HL-60 (cell line): ENCODE results near the gene SCYL1.

Experiments used
- GABPA ChIP-seq: IDR thresholded peaks from 2 replicates; pipeline ENCODE4 v1.6.1; 2012; ENCODE audit warnings: low read depth
- POLR2AphosphoS5 ChIP-seq: IDR thresholded peaks from 2 replicates; pipeline ENCODE4 v1.6.1; 2012; ENCODE audit warnings: low read depth
- TF ChIP-seq, protein P1 (sequence below): IDR thresholded peaks from one replicate; pipeline ENCODE4 v1.5.1; 2011; ENCODE audit warnings: low read length, control low read depth, inconsistent platforms; ENCODE audit not compliant: insufficient read depth
- TF ChIP-seq, protein P2 (sequence below): IDR thresholded peaks from 2 replicates; pipeline ENCODE4 v1.6.1; 2012; ENCODE audit warnings: low read depth; ENCODE audit not compliant: insufficient replicate concordance

GRCh38 chr11:65529475-65530156 lies 4.7 kb downstream of the SCYL1 start:
- TF ChIP-seq, protein P1, sequence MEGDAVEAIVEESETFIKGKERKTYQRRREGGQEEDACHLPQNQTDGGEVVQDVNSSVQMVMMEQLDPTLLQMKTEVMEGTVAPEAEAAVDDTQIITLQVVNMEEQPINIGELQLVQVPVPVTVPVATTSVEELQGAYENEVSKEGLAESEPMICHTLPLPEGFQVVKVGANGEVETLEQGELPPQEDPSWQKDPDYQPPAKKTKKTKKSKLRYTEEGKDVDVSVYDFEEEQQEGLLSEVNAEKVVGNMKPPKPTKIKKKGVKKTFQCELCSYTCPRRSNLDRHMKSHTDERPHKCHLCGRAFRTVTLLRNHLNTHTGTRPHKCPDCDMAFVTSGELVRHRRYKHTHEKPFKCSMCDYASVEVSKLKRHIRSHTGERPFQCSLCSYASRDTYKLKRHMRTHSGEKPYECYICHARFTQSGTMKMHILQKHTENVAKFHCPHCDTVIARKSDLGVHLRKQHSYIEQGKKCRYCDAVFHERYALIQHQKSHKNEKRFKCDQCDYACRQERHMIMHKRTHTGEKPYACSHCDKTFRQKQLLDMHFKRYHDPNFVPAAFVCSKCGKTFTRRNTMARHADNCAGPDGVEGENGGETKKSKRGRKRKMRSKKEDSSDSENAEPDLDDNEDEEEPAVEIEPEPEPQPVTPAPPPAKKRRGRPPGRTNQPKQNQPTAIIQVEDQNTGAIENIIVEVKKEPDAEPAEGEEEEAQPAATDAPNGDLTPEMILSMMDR, result no peak
- no peak for TF ChIP-seq POLR2AphosphoS5
- TF ChIP-seq, protein P2, sequence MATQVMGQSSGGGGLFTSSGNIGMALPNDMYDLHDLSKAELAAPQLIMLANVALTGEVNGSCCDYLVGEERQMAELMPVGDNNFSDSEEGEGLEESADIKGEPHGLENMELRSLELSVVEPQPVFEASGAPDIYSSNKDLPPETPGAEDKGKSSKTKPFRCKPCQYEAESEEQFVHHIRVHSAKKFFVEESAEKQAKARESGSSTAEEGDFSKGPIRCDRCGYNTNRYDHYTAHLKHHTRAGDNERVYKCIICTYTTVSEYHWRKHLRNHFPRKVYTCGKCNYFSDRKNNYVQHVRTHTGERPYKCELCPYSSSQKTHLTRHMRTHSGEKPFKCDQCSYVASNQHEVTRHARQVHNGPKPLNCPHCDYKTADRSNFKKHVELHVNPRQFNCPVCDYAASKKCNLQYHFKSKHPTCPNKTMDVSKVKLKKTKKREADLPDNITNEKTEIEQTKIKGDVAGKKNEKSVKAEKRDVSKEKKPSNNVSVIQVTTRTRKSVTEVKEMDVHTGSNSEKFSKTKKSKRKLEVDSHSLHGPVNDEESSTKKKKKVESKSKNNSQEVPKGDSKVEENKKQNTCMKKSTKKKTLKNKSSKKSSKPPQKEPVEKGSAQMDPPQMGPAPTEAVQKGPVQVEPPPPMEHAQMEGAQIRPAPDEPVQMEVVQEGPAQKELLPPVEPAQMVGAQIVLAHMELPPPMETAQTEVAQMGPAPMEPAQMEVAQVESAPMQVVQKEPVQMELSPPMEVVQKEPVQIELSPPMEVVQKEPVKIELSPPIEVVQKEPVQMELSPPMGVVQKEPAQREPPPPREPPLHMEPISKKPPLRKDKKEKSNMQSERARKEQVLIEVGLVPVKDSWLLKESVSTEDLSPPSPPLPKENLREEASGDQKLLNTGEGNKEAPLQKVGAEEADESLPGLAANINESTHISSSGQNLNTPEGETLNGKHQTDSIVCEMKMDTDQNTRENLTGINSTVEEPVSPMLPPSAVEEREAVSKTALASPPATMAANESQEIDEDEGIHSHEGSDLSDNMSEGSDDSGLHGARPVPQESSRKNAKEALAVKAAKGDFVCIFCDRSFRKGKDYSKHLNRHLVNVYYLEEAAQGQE, result no peak
- TF ChIP-seq GABPA, result no peak
